IMR-90 (cell line): ENCODE measurements around the gene SLC2A3.

Experiments
- BHLHE40 ChIP-seq: fragments of 150-350 bp; IDR thresholded peaks from 2 replicates; pipeline ENCODE4 v1.6.1; 2016; ENCODE audit warnings: mild to moderate bottlenecking, low read depth, low read length
- POLR2A ChIP-seq: IDR thresholded peaks from 2 replicates; pipeline ENCODE4 v1.6.1; 2012; ENCODE audit warnings: mild to moderate bottlenecking, low read depth, low read length
- RFX5 ChIP-seq: IDR thresholded peaks from 2 replicates; pipeline ENCODE4 v1.8.0; 2012; ENCODE audit warnings: low read depth, mild to moderate bottlenecking, low read length, moderate library complexity
- TF ChIP-seq, protein P1 (sequence below): conservative IDR thresholded peaks from 2 replicates; pipeline ENCODE4 v1.5.1; 2012; ENCODE audit warnings: mild to moderate bottlenecking, low read depth, low read length, improper control_type of control experiment
- TF ChIP-seq, protein P2 (sequence below): fragments of 150-350 bp; IDR thresholded peaks from 2 replicates; pipeline ENCODE4 v1.6.1; 2016; ENCODE audit warnings: low read depth, mild to moderate bottlenecking, low read length, moderate library complexity, borderline replicate concordance

DNA sequence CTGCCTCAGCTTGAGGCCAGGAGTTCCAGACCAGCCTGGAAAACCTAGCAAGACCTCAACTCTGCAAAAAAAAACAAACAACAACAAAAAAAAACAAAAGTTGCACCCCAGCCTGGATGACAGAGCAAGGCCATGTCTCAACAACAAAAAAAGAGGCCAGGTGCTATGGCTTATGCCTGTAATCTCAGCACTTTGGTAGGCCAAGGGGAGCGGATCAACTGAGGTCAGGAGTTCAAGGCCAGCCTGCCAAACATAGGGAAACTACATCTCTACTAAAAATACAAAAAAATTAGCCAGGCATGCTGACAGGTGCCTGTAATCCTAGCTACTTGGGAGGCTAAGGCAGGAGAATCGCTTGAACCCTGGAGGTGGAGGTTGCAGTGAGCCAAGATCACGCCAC is 56.7 kb downstream of the SLC2A3 start:
- TF ChIP-seq, protein P1, sequence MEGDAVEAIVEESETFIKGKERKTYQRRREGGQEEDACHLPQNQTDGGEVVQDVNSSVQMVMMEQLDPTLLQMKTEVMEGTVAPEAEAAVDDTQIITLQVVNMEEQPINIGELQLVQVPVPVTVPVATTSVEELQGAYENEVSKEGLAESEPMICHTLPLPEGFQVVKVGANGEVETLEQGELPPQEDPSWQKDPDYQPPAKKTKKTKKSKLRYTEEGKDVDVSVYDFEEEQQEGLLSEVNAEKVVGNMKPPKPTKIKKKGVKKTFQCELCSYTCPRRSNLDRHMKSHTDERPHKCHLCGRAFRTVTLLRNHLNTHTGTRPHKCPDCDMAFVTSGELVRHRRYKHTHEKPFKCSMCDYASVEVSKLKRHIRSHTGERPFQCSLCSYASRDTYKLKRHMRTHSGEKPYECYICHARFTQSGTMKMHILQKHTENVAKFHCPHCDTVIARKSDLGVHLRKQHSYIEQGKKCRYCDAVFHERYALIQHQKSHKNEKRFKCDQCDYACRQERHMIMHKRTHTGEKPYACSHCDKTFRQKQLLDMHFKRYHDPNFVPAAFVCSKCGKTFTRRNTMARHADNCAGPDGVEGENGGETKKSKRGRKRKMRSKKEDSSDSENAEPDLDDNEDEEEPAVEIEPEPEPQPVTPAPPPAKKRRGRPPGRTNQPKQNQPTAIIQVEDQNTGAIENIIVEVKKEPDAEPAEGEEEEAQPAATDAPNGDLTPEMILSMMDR, result no peak
- TF ChIP-seq BHLHE40 (no peak), RFX5 (no peak), POLR2A (no peak)
- TF ChIP-seq, protein P2, sequence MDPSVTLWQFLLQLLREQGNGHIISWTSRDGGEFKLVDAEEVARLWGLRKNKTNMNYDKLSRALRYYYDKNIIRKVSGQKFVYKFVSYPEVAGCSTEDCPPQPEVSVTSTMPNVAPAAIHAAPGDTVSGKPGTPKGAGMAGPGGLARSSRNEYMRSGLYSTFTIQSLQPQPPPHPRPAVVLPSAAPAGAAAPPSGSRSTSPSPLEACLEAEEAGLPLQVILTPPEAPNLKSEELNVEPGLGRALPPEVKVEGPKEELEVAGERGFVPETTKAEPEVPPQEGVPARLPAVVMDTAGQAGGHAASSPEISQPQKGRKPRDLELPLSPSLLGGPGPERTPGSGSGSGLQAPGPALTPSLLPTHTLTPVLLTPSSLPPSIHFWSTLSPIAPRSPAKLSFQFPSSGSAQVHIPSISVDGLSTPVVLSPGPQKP, result no peak
